Mesenchymal stem cell (in vitro differentiated cells and primary cell): ENCODE results near the gene NPPA.

ENCODE experiments used
- DNase-seq: peaks from one replicate; pipeline ENCODE4 v3.0.0-alpha.2; 2013
- H2AFZ ChIP-seq: one replicate; pipeline ENCODE4 v1.6.1; 2013; ENCODE audit warnings: low read depth, mild to moderate bottlenecking, control low read depth, inconsistent platforms, low read length, moderate library complexity
- H2AK5ac ChIP-seq: 2 replicates; pipeline ENCODE4 v1.6.1; 2013; ENCODE audit warnings: low read length, moderate library complexity, mild to moderate bottlenecking, inconsistent platforms; ENCODE audit not compliant: severe bottlenecking
- H2BK120ac ChIP-seq: one replicate; pipeline ENCODE4 v1.6.1; 2013; ENCODE audit warnings: low read depth, mild to moderate bottlenecking, inconsistent platforms, low read length, moderate library complexity
- H2BK12ac ChIP-seq, 2 experiments: one replicate each; pipeline ENCODE4 v1.6.1; 2013; ENCODE audit warnings: inconsistent platforms in 2 of 2, low read length in 2 of 2, mild to moderate bottlenecking in 2 of 2, moderate library complexity in 2 of 2, control low read depth in 1 of 2
- H2BK15ac ChIP-seq: one replicate; pipeline ENCODE4 v1.6.1; 2013; ENCODE audit warnings: mild to moderate bottlenecking, low read depth, inconsistent platforms; ENCODE audit not compliant: poor library complexity, severe bottlenecking
- H2BK5ac ChIP-seq: 2 replicates; pipeline ENCODE4 v1.6.1; 2013; ENCODE audit warnings: low read depth, mild to moderate bottlenecking, low read length, control low read depth, inconsistent platforms; ENCODE audit not compliant: poor library complexity, severe bottlenecking
- H3K14ac ChIP-seq, 2 experiments: one replicate each; pipeline ENCODE4 v1.6.1; 2013; ENCODE audit warnings: inconsistent platforms in 2 of 2, low read length in 2 of 2, control low read depth in 1 of 2, mild to moderate bottlenecking in 1 of 2, moderate library complexity in 1 of 2
- H3K18ac ChIP-seq, 2 experiments: one replicate each; pipeline ENCODE4 v1.6.1; 2013; ENCODE audit warnings: inconsistent platforms in 2 of 2, low read length in 2 of 2, control low read depth in 1 of 2, low read depth in 1 of 2, mild to moderate bottlenecking in 1 of 2
- H3K23ac ChIP-seq, 2 experiments: one replicate each; pipeline ENCODE4 v1.6.1; 2013; ENCODE audit warnings: inconsistent platforms in 2 of 2, low read length in 2 of 2, mild to moderate bottlenecking in 2 of 2, moderate library complexity in 2 of 2, control low read depth in 1 of 2
- H3K27ac ChIP-seq: 2 replicates; pipeline ENCODE4 v1.5.1; 2013; ENCODE audit warnings: mild to moderate bottlenecking, moderate library complexity, low read length, control low read depth, inconsistent platforms; ENCODE audit not compliant: poor library complexity, severe bottlenecking
- H3K27me3 ChIP-seq, 2 experiments: 2 replicates each; pipeline versions ENCODE4 v1.6.1 to v1.7.0; 2013; ENCODE audit warnings: low read length in 2 of 2, mild to moderate bottlenecking in 2 of 2, moderate library complexity in 2 of 2, control low read depth in 1 of 2, inconsistent platforms in 1 of 2; ENCODE audit not compliant: control insufficient read depth in 1 of 2, insufficient read depth in 1 of 2
- H3K36me3 ChIP-seq, 2 experiments: 2 replicates each; pipeline versions ENCODE4 v1.6.1 to v1.7.0; 2013; ENCODE audit warnings: low read length in 2 of 2, control low read depth in 1 of 2, inconsistent platforms in 1 of 2, low read depth in 1 of 2, mild to moderate bottlenecking in 1 of 2; ENCODE audit not compliant: insufficient read depth in 2 of 2, control insufficient read depth in 1 of 2
- H3K4ac ChIP-seq, 2 experiments: one replicate each; pipeline ENCODE4 v1.6.1; 2013; ENCODE audit warnings: inconsistent platforms in 2 of 2, low read length in 2 of 2, mild to moderate bottlenecking in 2 of 2, moderate library complexity in 2 of 2, control low read depth in 1 of 2, low read depth in 1 of 2
- H3K4me1 ChIP-seq: 2 replicates; pipeline ENCODE4 v1.6.1; 2013; ENCODE audit warnings: low read depth, low read length, control low read depth; ENCODE audit not compliant: control insufficient read depth, insufficient read depth
- H3K4me2 ChIP-seq: 2 replicates; pipeline ENCODE4 v1.6.1; 2013; ENCODE audit warnings: low read length, mild to moderate bottlenecking, inconsistent platforms; ENCODE audit not compliant: poor library complexity, severe bottlenecking
- H3K4me3 ChIP-seq, 2 experiments: 2 replicates each; pipeline versions ENCODE4 v1.5.1 to v1.7.0; 2013; ENCODE audit warnings: low read length in 2 of 2, mild to moderate bottlenecking in 2 of 2, control low read depth in 1 of 2, low read depth in 1 of 2; ENCODE audit not compliant: insufficient read depth in 1 of 2
- H3K79me1 ChIP-seq: replicated peaks from 2 replicates; pipeline ENCODE4 v1.6.1; 2013; ENCODE audit warnings: mild to moderate bottlenecking, control low read depth, low read length, inconsistent platforms; ENCODE audit not compliant: poor library complexity, severe bottlenecking
- H3K9ac ChIP-seq: 2 replicates; pipeline ENCODE4 v1.7.0; 2013; ENCODE audit warnings: mild to moderate bottlenecking, low read length, moderate library complexity
- H3K9me3 ChIP-seq: 2 replicates; pipeline ENCODE4 v1.7.0; 2013; ENCODE audit warnings: mild to moderate bottlenecking, low read length; ENCODE audit not compliant: control insufficient read depth
- H4K8ac ChIP-seq: one replicate; pipeline ENCODE4 v1.6.1; 2013; ENCODE audit warnings: inconsistent platforms, mild to moderate bottlenecking, low read length, moderate library complexity
- H4K91ac ChIP-seq: one replicate; pipeline ENCODE4 v1.6.1; 2013; ENCODE audit warnings: mild to moderate bottlenecking, low read length, inconsistent platforms
- WGBS: methylation state at CpG from one replicate; pipeline ENCODE4 v1.1.7; 2013; ENCODE audit warnings: mixed read lengths; 5-methylcytosine and 5-hydroxymethylcytosine counted together

The NPPA gene

GRCh38 chr1:11799099-11799498, 48.5 kb downstream of the NPPA start:
- no peak overlapping the region for H3K27ac ChIP-seq
- H4K91ac ChIP-seq = no peak overlapping the region
- H3K4me1 ChIP-seq = peaks cover 41% of the 10 kb centered on the region
- no peak overlapping the region for H3K18ac ChIP-seq
- no peak overlapping the region for H2BK15ac ChIP-seq
- no peak overlapping the region for H2BK5ac ChIP-seq
- H3K79me1 ChIP-seq = peaks cover 5% of the 10 kb centered on the region
- peaks cover 43 to 61% of the 10 kb centered on the region in 2 experiments for H3K36me3 ChIP-seq
- H2BK12ac ChIP-seq = no peak overlapping the region
- DNase-seq = no peak
- no peak overlapping the region for H4K8ac ChIP-seq
- no peak overlapping the region for H3K14ac ChIP-seq
- no peak overlapping the region for H3K23ac ChIP-seq
- no peak overlapping the region for H3K4me2 ChIP-seq
- H2AFZ ChIP-seq = no peak overlapping the region
- no peaks in the 10 kb centered on the region for H3K27me3 ChIP-seq
- no peak overlapping the region for H3K9ac ChIP-seq
- H3K4me3 ChIP-seq = no peak overlapping the region
- 100% methylated on average over 5 of the region's 5 CpGs for WGBS
- no peak overlapping the region for H2BK120ac ChIP-seq
- no peaks in the 10 kb centered on the region for H3K9me3 ChIP-seq
- no peak overlapping the region for H3K4ac ChIP-seq
- H2AK5ac ChIP-seq = no peak overlapping the region

GRCh38 chr1:11797525-11798216, 49.9 kb downstream of the NPPA start:
- WGBS = 96% methylated on average over 5 of the region's 6 CpGs
- no peaks in the 10 kb centered on the region for H3K9me3 ChIP-seq
- DNase-seq = no peak

GRCh38 chr1:11796036-11796828, 51.4 kb downstream of the NPPA start:
- 93% methylated on average over 15 of the region's 15 CpGs for WGBS

More at GRCh38 chr1:11797525-11798216, 49.9 kb downstream of the NPPA start:
- Histone ChIP-seq H3K23ac (no peak overlapping the region), H3K4me1 (peaks cover 30% of the 10 kb centered on the region), H2BK15ac (no peak overlapping the region), H2AFZ (no peak overlapping the region), H3K27ac (peak overlapping the region; percentile 1), H3K4ac (no peak overlapping the region), H3K36me3 (peaks cover 53 to 72% of the 10 kb centered on the region in 2 experiments), H3K4me3 (no peak overlapping the region), H3K14ac (no peak overlapping the region), H3K9ac (peak overlapping the region; percentile 65), H3K79me1 (peaks cover 5% of the 10 kb centered on the region), H3K18ac (no peak overlapping the region), H3K27me3 (no peaks in the 10 kb centered on the region), H2BK5ac (no peak overlapping the region), H3K4me2 (no peak overlapping the region), H2BK120ac (no peak overlapping the region), H4K91ac (no peak overlapping the region), H2BK12ac (no peak overlapping the region), H4K8ac (no peak overlapping the region), H2AK5ac (no peak overlapping the region)

More at GRCh38 chr1:11796036-11796828, 51.4 kb downstream of the NPPA start:
- no peak for DNase-seq
- no peak overlapping the region for H3K4ac ChIP-seq
- H2AFZ ChIP-seq = no peak overlapping the region
- no peak overlapping the region for H2BK15ac ChIP-seq
- H2BK120ac ChIP-seq = no peak overlapping the region
- peaks cover 4% of the 10 kb centered on the region for H3K79me1 ChIP-seq
- no peak overlapping the region for H3K27ac ChIP-seq
- H3K14ac ChIP-seq = no peak overlapping the region
- H3K18ac ChIP-seq = no peak overlapping the region
- no peaks in the 10 kb centered on the region for H3K27me3 ChIP-seq
- no peak overlapping the region for H2BK5ac ChIP-seq
- no peak overlapping the region for H4K8ac ChIP-seq
- peak overlapping the region; percentile 9 for H3K9ac ChIP-seq
- no peak overlapping the region for H3K23ac ChIP-seq
- no peak overlapping the region for H4K91ac ChIP-seq
- H3K4me1 ChIP-seq = peaks cover 26% of the 10 kb centered on the region
- peak overlapping the region; percentile 21 for H2AK5ac ChIP-seq
- H3K4me3 ChIP-seq = no peak overlapping the region
- H3K9me3 ChIP-seq = no peaks in the 10 kb centered on the region
- no peak overlapping the region for H3K4me2 ChIP-seq
- H2BK12ac ChIP-seq = no peak overlapping the region
- H3K36me3 ChIP-seq = peaks cover 67 to 82% of the 10 kb centered on the region in 2 experiments
